Activated CD8-positive, alpha-beta memory T cell treated with anti-CD3 and anti-CD28 coated beads for 4 hours (primary cell): ENCODE data around the gene WDR62.
"Not testable (repeated sequence)": the region's sequence is repeated elsewhere in the genome, so short reads cannot be mapped to it uniquely, and the experiment has no call there.

Experiments
- DNase-seq, 2 donors: peaks; one replicate each; pipeline ENCODE4 v3.0.0-alpha.2; 2020; ENCODE audit warnings: low read depth in 2 of 2

WDR62 gene

DNA sequence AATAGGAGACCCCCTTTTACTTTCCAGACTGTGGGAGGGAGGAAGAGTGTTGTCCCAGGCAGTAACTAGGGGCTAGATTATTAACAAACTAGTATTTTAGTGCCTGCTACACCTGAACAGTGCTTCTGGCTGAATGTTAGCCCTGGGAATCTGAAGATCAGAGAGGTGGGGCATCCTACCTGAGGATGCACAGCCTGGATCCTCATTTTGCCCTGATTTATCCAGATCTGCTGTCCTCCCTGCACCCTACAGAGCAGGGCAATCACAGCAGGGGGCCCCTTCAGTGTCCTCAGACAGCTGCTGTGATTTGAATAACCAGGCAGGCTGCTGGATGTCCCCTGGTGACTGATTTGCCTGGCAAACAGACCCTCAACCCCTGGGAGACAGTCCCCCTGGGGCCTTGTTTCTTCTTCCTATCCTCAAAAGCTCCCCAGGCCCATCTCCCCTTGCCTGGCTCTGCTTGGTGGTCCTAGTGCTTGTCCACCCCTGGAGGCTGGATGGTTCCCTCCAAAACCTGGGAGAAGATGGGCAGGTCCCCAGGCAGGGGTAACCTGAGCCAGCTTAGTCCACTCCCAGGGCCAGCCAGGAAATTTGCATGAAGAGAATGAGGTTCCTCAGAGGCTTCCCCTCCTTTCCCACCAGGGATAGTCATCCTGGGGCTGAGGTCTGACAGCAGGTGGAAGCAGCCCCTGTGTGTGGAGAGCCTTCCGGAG, 55.9 kb downstream of the WDR62 start, which contains the start of gene OVOL3:
Gene OVOL3, plus strand, starts transcription at position 657 of the 713 bp plus-strand sequence. CDS start 60 bp downstream, outside the sequence.
- DNase-seq, result no peak

DNA sequence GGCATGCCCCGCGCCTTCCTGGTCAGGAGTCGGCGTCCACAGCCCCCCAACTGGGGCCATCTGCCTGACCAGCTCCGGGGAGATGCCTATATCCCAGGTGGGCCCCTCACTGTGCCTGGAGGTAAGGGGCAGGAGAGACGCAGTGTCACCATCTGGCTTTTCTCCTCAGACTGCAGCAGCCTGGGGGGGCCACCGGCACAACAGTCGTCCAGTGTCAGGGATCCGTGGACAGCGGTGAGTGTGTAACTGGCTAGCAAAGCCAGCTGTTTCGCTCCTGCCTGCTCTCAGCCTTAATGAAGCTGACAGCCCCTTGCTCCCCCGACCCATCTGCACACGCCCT, 56.5 kb downstream of the WDR62 start:
- no peak for DNase-seq

DNA sequence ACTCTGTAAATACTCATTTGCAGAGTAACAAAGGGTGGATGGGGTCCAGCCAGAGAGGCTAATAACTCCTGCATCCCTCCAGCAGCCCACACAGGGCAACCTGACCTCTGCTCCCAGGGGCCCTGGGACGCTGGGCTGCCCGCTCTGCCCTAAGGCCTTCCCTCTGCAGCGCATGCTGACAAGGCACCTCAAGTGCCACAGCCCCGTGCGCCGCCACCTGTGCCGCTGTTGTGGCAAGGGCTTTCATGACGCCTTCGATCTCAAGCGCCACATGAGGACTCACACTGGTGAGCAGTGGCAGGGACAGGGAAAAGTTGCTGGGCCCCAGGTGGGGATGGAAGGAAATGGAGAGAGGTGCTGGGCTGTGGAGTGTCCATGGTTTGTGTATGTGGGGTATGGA, 58.0 kb downstream of the WDR62 start:
- DNase-seq, result no peak

DNA sequence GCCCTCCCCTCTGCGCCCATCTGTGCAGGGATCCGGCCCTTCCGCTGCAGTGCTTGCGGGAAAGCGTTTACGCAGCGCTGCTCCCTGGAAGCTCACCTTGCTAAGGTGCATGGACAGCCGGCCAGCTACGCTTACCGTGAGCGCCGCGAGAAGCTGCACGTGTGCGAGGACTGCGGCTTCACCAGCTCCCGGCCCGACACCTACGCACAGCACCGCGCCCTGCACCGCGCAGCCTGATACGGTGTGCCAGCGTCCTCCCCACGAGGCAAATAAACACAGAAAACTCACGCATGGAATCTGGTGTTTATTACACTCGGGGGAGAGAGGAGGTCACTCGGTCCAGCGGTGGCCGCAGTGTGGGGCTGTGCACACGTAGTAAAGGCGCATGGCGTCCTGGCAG, 58.7 kb downstream of the WDR62 start:
- DNase-seq, result no peak

DNA sequence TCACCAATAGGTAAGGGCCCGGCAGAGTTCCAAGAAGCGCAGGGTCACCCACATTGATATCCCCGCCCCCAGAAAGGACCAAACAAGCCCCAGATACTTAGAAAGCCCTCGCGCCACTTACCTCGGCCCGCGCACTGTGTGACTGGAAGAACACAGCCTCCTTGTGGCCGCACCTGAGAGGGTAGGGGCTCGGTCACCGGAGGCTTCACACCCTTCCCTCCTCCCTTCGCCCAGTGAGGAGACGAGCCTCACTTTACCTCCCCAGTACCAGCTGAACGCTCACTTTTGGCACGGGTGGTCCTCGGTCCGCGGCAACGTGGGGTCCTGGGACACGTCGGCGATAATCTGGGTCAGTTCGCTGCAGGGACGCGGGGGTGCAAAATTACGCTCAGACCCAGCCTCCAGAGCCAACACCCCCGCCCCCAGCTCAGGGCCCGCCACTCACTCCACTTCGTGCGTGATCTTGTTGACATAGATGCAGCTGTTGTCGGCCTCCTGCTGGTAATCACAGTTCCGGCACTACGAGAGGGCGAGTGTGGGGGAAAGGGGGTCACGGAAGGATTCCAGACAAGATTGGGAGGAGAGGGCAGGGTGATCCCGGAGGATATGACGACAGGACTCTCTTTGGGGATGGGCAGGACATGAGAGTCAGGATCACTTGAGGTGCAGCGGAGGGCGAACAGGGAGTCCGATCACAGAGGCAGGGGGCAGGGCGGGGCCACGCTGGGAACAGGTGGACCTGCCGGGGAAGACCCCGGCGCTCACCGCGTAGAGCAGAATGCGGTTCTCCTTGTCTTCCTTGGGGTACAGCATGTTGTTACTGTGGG, 59.4 kb downstream of the WDR62 start:
- no peak for DNase-seq

DNA sequence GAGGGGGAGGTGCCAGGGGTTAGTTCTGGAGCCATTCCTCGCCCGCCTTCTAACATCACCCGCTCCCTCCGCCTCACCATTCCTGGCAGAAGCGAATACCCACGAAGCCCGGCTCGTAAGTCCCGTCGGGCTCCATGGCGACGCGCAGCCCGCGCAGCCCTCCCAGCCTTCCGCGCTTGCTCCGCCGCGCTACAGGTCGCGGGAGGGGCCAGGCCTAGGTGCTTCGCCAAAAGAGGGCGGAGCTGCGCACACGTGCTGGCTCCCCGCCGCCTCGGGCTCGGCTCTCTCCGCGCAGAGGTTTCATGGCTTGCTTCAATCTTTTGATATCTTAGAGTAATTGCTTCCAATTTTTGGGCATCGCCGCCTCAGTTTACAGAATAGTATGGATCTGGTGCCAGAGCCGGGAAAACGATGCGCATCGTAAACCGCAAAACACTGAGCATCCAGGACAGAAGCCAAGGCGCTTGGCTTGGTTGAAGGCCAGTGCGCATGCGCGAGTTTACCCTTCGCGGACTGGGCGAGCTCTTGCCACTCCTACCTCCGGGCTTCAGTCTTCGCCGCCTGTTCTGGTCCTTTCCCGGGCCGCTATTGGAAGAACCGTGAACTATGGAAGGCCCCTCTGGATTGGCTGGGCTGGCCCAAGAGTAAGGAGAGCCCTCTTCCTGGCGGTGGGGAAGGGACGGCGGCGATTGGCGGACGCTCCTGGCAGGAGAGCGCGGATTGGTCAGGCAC, 60.2 kb downstream of the WDR62 start, which contains the start of gene POLR2I:
Gene POLR2I, minus strand, starts transcription at position 155 of the 732 bp plus-strand sequence. Its CDS starts 19 bp downstream, at position 136.
- DNase-seq, result peak; percentile 96 to 99

DNA sequence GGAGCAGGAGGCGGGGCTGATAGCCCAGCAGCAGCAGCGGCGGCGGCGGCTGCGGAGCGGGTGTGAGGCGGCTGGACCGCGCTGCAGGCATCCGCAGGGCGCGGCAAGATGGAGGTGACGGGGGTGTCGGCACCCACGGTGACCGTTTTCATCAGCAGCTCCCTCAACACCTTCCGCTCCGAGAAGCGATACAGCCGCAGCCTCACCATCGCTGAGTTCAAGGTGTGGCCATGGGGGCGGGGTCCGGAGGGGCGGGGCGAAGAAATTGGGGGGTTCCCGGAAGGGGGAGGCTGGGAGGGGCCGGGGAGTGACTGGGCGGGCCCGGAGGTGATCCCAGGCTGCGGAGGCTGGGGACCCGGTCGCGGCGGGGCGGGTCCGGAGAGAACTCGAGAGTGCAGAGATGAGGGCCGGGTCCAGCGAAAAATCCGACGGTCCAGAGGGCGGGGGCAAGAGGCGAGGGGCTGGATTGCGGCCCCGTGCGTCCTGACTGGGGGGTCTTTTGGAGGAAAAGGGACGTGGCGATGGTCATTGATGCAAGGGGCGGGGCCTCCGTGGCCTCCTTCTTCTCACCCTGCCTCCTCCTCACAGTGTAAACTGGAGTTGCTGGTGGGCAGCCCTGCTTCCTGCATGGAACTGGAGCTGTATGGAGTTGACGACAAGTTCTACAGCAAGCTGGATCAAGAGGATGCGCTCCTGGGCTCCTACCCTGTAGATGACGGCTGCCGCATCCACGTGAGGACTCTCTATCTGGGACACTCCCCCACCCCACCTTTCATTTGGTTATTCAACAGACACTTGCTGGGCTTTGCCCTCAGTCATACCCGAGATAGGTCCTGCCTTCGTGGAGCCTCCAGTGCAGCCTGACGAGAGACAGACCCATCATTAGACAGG, 61.0 kb downstream of the WDR62 start, which contains the start of gene TBCB:
Gene TBCB, plus strand, starts transcription at position 16 of the 891 bp plus-strand sequence. Its CDS starts 93 bp downstream, at position 109.
- DNase-seq, result peak; percentile 81 to 85

DNA sequence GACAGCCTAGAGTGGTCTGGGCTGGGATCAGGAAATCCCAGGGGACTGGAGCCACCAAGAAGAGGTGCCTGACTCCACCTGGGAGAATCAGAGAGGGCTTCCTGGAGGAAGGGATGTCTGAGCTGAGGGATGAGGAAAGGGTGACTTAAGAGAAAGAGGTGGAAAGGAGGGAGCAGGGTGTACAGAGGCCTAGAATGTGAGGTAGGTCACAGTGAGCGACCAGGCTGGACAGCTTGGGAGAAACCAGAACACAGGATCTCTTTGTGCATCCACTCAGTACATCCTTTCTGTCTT, 61.6 kb downstream of the WDR62 start:
- DNase-seq, result no peak

DNA sequence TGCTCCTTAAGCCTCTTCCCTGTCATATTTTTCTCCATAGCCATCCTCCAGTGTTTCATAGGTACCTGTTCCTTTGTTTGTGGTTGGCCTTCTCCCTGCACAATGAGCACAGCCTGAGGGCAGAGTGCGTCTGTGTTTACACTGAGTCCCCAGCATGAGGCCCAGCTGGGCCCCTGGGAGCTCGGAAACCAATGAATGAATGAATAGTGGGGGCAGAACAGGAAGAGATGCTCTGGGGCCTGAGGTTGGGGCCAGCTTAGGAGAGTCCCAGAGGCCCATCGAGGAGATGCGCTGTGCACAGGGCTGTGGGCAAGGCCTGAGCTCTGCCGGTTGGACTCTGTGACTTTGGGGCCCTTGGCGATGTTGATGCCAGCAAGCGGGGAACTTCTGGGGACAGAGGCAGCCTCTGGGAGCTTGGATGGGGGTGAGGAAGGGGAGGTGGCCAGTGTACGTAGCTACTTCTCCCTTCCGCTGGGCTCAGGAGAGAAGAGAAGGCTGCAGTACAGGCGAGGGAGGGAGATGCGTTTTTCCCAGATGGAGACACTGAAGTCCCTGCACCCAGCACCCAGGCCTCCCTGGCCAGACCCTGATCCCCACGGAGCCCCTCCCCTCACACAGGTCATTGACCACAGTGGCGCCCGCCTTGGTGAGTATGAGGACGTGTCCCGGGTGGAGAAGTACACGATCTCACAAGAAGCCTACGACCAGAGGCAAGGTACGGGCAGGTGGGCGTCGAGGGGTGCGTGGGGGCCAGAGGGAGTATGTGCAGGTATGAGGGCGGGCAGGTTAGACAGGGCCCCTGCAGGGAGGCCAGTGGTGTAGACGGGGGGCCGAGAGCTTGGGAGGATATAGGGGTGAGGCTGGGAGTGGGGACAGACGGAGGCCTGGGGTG, 65.6 kb downstream of the WDR62 start:
- no peak for DNase-seq

DNA sequence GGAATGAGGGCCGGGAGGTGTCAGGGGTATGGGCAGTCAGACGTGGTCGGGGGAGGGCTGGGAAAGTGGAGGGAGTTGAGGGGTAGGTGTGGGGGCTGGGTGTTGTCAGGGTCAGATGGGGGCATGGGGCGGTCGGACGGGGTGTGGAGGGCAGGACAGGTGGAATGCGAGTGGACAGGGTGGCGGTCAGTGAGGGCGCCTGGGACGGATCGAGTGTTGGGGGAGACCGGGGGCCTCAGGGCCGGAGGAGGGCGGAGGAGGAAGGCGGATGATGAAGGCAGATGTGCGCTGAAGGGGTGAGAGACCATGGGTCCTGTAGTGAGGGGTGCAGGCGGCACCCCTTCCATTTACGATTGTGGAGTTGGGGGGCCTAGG, 66.3 kb downstream of the WDR62 start:
- no peak for DNase-seq

DNA sequence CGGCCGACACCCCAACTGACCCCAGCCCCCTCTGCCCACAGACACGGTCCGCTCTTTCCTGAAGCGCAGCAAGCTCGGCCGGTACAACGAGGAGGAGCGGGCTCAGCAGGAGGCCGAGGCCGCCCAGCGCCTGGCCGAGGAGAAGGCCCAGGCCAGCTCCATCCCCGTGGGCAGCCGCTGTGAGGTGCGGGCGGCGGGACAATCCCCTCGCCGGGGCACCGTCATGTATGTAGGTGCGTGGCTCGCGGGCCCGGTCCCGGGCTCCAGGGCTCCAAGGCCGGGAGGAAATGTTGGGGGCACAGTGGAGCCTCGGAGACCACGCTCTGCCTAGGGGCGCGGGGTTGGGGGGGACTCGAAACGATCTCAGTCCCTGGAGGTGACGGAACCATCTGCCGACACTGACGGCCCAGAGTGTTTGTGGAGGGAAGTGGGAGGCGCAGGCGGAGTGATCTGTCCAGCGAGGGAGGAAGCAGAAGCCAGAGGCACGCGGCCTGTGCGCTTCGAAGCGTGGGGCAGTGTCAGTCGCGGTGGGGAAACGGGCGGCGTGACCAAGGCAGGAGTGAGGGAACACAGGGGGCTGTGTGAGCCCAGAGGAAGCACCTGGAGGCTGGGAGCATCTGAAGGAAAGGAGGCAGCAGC, 66.9 kb downstream of the WDR62 start:
- no peak for DNase-seq

DNA sequence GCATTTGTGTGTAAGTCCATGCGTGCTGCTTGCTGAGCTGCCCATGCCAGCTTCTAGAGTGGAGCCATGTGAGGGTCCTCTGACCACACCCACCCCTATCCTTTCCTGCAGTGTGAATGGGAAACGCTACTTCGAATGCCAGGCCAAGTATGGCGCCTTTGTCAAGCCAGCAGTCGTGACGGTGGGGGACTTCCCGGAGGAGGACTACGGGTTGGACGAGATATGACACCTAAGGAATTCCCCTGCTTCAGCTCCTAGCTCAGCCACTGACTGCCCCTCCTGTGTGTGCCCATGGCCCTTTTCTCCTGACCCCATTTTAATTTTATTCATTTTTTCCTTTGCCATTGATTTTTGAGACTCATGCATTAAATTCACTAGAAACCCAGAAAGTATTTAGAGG, 70.9 kb downstream of the WDR62 start:
- DNase-seq, result no peak

DNA sequence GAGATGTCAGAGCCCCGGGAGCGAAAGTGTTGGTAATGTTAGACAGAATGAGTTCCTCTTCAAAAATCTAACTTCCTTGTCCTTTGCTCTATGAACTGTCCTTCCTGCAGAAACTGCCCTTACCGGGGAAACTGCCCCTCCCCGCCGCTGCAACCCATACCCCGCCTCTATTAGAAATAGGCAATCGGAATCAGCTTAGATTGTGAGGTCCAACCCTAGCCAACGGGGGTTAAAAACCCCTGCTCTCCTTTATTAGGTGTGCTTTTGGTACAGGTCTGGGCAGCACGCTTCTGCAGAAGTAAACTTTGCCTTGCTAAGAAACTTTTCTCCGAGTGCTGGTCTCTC, 73.7 kb downstream of the WDR62 start:
- DNase-seq, result no peak

DNA sequence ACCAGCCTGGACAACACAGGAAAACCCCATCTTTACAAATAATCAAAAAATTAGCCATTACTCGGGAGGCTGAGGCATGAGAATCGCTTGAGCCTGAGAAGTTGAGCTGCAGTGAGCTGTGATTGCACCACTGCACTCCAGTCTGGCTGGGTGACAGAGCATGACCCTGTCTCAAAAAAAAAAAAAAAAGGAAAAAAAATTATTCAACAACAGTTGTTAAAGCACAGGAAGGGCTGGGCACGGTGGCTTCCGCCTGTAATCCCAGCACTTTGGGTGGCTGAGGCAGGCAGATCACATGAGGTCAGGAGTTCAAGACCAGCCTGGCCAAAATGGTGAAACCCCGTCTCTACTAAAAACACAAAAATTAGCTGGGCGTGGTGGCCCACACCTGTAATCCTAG, 76.5 kb downstream of the WDR62 start:
- not testable (repeated sequence) for DNase-seq

DNA sequence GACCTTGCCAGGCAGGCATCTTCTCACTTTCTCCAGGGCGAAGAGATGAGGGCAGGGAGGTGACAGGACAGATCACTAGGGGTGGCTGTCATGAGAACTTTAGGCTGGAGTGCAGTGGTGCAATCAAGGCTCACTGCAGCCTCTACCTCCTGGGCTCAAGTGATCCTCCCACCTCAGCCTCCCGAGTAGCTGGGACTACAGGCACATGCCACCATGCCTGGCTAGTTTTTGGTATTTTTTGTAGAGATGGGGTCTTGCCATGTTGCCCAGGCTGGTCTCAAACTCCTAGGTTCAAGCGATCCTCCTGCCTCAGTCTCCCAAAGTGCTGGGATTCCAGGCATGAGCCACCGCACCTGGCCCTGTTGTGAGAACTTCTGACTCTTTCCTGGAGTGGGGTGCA, 80.2 kb downstream of the WDR62 start:
- not testable (repeated sequence) for DNase-seq

DNA sequence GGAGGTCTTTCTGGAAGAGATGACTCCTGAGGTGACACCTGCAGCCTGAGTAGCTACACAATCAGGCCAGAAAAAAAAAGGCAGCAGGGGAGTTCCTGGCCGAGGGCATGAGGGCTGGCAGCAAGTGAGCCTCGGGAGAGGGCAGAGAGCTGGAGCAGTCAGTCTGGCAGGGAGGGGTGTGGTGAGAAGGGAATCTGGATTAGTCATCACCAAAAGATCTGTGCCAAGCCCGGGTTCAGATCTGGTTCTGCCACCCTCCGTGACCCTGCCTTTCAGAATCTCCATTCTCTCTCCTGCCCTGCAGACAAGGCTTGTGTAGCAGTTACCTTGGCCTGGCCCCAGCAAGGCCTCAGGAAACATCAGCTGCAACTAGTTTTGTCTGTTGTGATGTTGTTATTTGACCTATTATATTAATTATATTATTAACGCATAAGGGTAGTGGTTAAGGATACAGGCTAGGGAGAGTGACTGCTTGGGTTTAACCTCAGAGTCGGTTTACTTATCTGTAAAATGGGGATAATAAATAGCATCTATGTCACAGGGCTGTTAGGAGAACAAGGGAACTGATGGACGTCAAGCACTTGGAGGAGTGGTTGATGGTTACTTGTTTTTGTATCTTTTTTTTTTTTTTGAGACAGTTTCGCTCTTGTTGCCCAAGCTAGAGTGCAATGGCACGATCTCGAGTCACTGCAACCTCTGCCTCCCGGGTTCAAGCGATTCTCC, 82.4 kb downstream of the WDR62 start:
- no peak for DNase-seq

DNA sequence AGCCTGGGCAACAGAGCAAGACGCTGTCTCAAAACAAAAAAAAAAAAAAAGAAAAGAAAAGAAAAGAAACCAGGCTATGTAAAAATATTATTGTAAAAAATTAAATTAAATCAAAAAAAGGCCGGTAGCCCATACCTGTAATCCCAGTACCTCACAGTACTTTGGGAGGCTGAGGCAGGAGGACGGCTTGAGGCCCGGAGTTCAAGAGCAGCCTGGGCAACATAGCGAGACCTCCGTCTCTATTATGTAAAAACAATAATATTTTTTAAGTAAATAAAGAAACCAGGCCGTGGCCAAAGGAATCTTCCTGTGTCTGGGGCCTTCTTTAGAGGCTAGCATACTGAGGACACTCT, 84.4 kb downstream of the WDR62 start:
- no peak for DNase-seq

DNA sequence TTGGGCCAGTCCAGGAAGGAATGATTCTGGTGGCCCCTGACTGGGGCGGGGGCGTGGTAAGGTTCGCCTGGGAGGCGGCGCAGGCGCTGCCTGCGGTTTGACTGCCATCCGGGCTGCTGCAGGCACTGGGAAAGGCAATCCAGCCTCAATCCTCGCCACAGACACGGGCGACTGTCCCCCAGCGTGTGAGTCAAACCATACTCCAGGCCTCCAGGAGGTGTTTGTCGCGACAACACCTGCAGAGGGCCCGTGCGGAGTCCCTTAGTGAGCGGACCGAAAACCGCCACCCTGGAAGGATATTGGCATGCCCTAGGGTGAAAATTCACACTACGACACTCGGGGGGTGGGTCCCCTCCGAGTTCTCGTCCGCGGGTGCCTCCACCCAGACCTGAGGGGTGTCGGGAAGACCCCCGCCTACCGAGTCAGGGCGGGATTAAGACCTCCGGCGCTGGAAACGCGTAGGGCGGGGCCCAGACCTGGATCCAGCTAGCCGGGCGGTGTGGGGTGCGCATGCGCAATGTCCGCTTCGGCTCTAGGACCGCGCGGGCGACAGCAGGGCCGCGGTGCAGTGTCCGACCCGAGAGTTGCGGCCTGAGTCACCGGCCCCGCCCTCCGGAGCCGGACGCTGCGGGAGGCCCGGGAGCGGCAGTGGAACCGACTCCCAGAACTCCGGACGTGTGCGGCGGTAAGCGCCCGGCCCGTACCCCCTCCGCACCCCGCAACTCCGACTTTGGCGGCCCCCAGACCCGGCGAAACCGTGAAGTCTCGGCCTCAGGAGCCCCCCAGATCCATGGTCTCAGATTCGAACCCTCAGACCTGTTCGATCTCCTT, 85.0 kb downstream of the WDR62 start, which contains the start of gene CAPNS1:
Gene CAPNS1, plus strand, starts transcription at position 594 of the 831 bp plus-strand sequence. CDS start 946 bp downstream, outside the sequence.
- peak; percentile 83 to 85 for DNase-seq
